GM19324 (cell line): ENCODE measurements around the gene RSPO4.
"Not testable (repeated sequence)": the region's sequence is repeated elsewhere in the genome, so short reads cannot be mapped to it uniquely, and the experiment has no call there.

Experiments used
- ATAC-seq: cut with Tn5 transposase; IDR thresholded peaks from one replicate; pipeline ENCODE4 v1.9.1; 2021; ENCODE audit warnings: mild to moderate bottlenecking, moderate library complexity; ENCODE audit not compliant: unreplicated experiment, low FRiP score

RSPO4 gene

DNA sequence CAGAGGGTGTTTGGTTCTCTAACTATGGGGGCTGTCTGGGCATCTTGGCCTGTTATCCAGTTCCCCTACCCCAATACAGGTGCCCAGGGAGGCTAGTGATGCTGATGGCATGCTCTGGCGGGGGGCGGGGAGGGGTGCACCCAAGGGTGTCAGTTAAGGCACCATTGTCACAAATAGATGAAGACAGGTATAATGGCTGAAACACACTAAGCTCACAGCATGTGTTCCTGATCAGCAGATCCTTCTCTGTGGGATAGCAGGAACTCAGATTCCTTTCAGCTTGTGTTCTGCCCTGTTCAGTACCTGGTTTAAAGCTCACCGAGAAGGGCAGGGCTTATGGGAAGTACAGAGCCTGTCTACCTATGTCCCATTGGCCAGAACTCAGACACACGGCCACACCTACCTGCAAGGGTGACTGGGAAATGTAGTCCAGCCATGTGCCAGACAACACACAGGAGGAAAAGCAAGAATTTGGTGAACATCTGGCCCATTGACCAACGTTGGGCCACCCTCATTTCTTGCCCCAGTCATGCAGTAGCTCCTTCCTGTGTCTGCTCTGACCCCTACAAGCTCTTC, 3.4 kb upstream of the RSPO4 start:
- no peak for ATAC-seq

DNA sequence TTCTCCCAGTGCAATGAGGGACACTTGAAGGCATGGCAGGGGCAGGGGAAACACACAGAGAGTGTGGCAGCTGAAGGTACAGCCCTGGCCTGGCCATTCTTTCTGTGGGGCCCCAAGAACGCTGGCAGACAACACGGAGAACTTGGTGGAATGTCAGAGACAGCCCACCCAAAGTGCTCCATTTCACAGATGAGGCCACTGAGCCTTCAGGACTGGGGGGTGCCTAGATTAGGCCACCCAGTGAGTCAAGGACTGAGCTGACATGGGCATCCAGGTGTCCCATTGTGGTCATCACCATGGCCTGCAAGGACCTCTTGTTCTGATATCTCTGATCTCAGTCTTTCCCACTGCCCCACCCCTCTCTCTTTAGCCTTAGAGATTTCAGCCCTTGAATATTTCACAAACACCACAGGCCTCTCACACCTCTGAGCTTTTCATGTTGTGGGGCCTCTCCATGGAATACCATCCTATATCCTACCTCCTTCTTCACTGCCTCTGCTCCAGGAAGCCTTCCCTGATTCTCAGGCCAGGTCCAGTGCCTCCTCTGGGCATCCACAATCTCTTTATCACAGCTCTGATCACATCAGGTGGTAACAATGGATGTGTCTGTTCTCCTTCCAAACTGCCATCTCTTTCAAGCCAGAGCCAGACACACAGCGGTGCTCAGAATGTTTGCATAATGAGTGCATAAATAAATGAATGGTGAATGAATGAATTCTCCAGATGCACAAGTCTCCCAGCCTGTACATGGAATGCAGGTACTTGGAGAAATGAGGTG, 2.0 kb upstream of the RSPO4 start:
- no peak for ATAC-seq

DNA sequence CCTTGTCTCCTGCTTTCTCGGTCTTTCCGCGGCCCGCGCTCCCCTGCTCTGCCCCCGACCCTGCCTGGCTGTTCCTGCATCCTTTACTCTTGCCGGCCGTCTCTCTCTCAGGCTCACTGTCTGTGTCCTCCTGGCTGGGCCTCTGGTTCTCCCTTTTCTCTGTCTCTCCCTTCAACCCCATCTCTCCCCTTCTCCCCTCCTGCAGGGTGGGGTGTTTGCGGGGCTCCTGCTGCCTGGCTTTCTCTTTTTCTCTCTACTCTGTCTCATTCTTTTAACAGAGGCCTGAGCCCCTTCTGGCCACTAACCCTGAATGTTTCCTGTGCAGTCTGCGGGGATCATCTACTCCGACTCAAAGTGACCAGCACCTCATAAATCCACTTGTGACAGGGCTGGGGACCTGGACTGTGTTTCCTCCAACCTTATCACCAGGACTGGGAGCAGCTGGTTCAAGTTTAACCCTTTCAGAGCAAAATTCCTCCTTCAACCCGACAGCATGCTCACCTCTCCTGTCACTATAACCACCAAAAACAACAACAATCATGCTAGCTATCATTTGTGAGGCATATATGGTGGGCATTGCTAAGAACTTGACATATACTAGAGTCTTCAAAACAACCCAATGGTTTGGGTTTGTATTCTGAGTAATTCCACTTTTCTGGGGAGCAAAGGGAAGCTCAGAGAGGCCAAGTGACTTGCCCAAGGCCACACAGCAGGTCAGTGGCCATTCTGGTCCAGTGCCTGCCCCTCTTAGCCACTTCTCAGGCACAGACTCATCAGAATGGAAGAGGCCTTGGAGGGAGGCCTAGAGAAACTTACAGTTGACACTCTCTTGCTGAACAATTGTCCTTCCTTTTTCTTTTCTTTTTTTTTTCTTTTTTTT, 811 bp upstream of the RSPO4 start:
- ATAC-seq = no peak

DNA sequence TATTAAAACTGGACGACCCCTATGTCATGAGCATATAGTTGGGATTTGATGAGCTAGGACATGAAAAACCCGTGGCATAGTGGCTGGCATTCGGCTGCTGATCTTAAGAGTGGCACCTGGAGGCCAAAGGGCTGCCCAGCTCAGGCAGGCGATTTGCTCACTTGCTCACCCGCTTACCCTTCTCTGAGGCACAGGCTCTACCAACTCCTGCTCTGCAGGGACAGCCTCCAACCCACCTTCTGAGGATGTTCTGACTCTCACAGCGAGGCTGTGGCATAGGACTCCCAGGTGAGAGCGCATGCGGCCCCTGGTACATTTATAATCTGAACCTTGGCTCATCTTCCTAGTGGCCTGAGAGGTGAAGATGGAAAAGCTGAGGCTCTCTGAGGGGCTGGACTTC, 995 bp downstream of the RSPO4 start:
- no peak for ATAC-seq

DNA sequence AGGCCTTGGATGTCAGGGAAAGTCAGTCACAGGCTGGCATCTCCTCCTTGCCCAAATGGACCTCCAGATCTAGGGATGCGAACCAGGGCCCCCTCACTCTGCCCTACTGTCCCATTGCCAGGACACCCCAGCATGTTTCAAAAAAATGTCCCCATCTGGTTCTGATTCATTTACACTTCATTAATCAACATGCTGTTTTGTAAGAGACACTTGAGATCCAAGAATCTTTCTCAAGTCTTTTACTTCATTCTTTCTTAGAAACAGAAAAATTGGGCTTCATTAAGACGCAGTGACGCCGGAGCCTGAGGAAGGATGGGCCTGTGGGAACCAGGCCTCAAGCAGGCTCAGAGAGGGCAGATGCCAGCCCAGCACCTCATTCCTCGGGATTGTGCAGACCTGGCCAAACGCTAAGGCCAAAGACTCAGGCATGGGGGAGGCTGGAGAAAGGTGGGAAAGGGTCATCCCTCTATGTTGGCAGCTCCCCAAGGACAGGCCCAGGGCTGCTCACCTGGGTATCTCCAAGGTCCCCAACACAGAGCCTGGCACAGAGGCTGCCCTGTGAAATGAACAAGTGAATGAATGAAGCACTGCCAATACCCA, 3.8 kb downstream of the RSPO4 start:
- no peak for ATAC-seq

DNA sequence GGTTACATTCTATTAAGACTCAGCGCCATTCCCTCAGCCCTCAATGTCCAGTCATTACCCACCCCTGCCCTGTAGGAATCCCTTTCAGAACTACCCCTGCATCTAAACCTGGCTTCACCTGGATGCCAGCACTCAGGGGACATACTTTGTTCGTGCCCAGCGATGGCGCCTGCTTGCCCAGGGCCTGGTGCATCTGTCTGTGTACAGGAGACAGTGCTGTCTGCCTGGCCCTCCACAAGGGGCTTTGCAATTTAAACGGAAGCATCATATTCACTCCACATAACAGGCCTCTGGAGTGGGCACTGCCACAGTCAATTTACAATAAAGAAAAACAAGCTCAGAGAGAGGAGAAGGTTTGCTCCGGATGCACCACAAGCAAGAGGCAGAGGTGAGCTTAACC, 4.6 kb downstream of the RSPO4 start:
- no peak for ATAC-seq

DNA sequence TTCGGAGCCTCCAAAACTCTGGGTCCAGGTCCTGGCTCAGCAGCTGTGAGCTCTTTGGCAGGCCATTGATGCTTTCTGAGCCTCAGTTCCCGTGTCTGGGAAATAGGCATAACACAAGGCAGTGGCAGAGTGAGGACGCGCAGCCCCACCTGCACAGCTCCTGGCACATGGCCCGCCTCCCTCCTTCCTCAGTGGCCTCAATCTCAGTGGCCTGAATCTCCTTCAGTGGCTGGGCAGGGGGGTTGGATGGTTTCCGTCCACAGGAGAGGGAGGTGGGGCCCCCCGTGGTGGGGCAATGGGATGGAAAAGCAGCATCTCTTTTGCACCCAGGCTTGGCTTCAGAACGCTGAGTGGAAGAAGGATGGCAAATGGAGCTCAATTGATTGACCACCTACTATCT, 5.1 kb downstream of the RSPO4 start:
- ATAC-seq = no peak

DNA sequence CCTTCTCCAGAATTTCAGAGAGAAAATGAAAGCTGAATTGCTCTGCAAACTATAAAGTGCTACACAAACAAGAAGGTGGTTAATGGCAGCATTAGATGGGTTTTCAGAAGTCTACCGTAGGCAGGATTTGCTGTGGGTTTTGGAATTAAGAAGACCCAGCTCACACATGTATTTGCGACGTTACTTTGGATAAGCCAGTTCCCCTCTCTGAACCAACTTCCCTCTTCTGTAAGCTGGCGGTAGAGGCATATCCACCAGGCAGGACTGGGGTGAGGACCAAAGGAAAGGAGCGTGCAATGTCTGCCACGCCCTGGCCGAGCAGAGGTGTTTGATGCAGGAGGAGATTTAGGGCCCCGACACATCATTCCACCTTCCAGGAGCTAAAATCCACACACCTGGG, 6.9 kb downstream of the RSPO4 start:
- ATAC-seq = no peak

DNA sequence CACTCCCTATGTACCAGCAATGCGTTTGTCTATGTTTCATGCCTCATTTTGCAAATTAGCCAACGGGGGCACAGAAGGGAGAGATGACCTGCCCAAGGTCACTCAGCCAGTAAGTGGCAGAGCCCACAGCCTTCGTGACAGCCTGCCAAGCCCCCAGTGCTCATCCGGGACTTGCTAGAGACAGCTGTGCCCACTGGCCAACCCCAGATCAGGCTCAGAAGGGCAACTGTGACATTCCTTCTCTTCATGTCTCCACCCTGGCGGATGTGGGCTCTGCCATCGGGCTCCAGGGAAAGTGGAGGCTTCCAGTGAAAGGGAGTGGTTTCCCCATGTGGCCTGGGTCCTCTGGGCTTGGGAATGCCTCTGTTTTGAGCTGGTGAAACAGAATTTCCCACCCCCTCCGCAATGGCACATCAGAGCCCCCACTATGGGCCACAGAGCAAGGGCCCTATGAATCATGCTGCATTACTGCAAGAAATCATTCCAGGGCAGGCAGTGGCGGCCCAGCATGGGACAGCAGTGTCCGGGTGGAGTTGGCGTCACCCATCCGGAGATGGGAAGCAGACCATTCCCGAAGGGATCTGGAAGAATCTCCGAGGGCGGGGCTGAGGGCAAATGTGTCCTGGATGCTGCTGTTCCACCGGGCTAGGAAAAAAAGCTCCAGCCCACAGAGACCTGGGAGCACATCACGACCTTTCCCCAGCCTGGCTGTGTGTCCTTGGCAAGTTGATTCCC, 9.1 kb downstream of the RSPO4 start:
- ATAC-seq = no peak

DNA sequence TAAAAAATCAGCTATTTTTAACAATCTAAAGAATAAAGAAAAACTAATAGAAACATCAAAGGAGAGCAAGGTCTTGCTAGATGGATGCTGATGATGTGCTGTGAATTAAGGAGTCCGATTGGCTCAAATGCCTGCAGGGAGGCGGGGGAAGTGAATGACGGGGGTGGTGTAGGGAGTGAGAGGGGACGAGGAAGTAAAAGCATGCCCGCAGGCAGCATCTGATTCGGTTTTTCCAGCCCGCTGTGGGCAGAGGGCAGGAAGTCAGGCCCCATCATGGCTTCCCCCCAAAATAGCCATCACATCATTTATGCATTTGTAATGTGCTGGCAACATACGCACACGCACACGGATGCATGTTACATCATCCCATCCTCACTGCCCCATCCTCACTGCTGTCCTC, 10.3 kb downstream of the RSPO4 start:
- no peak for ATAC-seq

DNA sequence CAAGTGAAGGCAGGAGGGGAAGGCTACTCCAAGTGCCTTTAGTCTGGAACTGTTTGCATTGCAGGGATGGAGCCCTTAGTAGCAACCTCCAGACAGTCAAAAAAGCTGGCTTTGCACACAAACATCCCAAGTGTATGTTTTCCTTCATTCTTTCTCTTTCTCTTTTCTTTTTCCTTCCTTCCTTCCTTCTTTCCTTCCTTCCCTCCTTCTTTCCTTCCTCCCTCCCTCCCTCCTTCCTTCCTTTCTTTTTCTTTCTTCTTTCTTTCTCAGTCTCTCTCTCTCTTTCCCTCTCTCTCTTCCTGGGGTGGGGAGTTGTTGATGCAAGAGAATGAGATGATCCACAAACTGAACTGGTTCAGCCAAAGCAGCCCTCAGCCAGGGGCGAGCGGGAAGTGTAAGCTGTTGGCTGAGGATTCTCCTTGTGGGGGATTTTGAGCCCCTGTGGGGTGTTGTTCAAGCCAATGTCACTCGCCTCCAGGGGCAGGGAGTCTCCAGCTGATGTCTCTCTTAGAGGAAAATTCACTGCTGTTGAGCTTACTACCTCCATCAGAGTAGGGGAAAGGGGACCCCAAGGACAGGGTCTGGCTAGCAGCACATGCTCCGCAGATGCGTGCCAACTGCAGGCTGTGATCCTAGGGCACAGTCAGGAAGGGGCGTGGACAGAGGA, 11.7 kb downstream of the RSPO4 start:
- ATAC-seq = no peak

DNA sequence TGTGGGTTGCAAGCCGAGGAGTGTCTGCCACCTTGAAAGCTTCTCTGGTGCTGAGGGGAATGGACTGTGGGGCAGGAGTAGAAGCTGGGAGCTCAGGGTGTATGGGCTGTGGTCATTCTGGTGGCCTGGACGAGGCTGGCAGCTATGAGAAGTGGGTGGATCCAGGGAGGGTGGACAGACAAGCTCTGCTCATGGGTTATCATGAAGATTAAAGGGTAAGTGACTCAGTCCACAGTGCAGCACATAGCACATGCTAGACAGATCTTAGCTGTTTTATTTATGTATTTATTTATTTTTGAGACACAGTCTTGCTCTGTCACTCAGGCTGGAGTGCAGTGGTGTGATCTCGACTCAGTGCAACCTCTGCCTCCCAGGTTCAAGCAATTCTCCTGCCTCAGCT, 13.8 kb downstream of the RSPO4 start:
- no peak for ATAC-seq

DNA sequence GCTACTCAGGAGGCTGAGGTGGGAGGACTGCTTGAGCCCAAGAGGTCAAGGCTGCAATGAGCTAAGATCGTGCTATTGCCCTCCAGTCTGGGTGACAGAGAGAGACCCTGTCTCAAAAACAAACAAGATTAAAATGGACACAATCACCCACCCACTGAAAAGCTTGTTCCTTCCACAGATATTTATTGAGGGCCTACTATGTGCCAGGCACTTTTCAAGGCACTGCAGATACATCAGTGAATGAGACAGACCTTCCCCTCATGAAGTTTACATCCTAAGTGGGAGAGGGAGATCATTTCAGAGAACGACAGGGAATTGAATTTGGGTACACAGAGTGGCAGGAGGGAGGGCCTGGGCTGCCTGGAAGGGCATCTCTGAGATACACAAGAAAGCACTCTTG, 14.4 kb downstream of the RSPO4 start:
- no peak for ATAC-seq

DNA sequence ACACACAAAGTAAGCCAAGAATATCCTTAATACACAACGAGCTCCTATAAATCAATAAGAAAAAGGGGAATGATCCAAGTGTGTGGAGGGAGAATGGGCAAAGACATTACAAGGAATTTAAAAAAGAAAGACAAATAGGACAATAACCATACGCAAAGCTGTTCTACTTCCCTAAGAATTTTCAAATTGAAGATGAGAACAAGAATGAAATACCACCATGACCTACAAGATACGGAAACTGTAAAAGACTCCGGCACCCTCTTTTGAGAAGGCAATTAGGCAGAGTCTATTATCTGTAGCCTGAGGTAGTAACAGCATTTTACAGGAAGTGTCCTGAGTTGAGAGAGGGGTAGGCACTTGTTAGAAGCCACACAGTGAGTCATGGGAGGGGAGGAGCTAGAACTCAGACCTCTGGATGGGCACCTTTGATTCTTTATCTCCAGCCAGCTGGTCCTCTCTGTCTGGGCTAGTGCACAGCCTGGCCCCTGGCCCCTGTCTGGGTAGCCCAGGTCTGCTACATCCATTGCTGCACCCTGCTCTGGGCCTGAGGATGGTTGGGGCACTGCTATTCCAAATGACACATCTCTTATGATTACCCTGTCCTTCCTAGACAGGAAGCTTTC, 15.3 kb downstream of the RSPO4 start:
- ATAC-seq = no peak

DNA sequence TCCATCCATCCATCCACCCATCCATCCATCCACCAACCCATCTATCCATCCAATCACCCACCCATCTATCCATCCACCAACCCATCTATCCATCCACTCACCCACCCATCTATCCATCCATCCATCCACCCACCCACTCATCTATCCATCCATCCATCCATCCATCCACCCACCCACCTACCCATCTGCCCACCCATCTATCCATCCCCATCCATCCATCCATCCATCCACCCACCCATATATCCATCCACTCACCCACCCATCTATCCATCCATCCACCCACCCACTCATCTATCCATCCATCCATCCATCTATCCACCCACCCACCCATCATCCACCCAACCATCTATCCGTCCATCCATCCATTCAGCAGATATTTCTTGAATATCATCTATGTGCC, 17.1 kb downstream of the RSPO4 start:
- ATAC-seq = not testable (repeated sequence)

DNA sequence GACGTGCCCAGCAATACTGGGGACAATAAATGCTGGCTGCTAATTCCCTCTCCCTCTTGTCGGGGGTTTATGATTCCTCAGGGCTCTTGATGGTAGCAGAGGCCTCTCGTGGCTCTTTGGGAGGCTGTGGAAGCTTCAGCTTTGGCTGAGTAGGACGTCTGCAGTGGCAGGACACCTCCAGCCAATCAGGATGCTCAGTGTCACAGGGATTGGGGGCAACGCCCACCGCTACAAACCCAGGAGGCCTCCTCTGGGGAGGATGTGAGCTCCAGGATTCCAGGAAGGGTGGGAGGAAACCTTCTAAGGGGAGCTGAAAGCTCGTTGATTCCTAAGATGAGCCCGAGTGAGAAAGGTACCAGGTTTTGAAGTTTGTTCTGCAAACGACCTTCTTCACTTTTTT, 19.4 kb downstream of the RSPO4 start:
- no peak for ATAC-seq

DNA sequence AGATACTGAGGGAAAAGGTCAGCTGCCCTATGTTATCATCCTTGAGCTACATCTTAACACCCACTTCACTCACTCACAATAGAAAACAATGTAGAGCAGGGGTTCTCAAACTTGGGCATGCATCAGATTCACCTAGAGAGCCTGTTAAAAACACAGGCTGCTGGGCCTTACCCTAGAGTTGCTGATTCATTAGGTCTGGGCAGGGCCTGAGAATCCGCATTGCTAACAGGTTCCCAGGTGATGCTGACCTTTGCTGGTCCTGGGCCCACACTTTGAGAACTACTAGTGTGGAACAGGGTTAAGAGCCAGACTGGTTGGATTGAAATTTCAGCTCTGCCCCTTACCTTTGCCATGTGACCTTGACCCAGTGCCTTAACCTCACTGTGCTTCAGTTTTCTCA, 25.1 kb downstream of the RSPO4 start:
- ATAC-seq = no peak

DNA sequence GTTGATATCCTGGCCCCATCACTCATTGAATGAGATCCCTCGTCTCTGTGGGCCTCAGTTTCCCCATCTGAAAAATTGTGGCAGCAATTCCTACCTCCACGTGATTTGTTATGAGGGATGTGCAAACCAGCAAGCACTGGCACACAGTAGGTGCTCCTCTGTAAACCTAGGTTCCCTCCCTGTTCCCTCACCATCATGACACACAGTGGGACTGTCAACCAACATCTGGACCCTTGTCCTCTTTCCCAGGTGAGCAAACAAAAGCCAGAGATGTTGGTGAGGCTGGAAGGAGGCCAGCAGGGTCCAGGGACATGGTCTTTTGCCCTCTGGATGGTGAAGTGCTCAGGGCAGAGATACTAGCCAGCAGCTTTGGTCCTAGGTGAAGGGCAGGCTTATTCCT, 26.1 kb downstream of the RSPO4 start:
- no peak for ATAC-seq

DNA sequence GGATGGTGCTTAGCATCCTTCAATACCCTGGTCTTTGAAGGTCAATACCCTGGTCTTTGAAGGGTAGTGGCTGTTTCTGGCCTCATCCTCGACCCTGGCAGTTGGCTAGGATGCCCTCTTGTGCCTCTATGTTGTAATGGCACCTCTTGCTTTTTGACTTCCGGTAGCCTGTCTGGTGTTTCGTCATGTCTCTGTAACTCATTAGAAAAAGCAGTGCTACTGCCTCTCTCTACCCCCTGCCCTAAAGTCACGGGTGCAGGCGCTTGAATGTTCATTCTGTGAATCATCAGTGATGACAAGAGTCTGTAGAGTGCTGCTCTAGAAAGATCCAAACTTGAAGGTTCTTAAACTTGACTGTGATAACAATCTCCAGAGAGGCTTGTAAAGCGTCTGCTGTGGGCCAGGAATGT, 28.3 kb downstream of the RSPO4 start:
- no peak for ATAC-seq

DNA sequence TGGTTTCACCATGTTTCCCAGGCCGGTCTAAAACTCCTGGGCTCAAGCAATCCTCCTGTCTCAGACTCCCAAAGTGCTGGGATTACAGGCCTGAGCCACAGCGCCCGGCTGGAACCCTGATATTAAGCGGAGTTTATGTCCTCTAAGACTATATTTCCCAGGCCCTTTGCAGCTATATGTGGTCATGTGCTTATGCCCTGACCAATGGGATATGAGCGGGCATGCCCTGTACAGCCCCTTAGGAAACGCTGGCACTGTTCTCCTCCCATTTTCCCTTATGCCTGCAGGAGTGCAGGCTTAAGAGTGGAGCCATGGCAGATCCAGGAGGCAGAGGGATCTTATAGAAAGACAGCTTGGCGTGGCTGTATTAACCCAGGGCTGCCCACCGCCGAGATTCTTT, 29.9 kb downstream of the RSPO4 start:
- no peak for ATAC-seq
